Thoracic aorta (tissue), 2 donors: ENCODE results near the gene MNX1. TPM values are rescaled to one million over a fixed set of nuclear protein-coding genes. Genes with fewer than 3 reads are reported as not detected.

Source experiments
- ATAC-seq: fragments of 150-250 bp; one replicate; pipeline ENCODE4 v1.8.0; 2017; ENCODE audit warnings: low read depth; ENCODE audit not compliant: insufficient number of reproducible peaks, low FRiP score
- DNase-seq: peaks from one replicate; pipeline ENCODE4 v3.0.0-alpha.2; 2020; ENCODE audit warnings: low spot score
- H3K27ac ChIP-seq, 2 donors: fragments of 200-600 bp; sonication (generic); 1 replicate in 1 of 2; 2 replicates in 1 of 2; pipeline ENCODE4 v1.5.1; 2016; ENCODE audit warnings: mild to moderate bottlenecking in 2 of 2, moderate library complexity in 2 of 2
- H3K27me3 ChIP-seq: fragments of 200-600 bp; sonication (generic); replicated peaks from 2 replicates; pipeline ENCODE4 v1.6.0; 2016; ENCODE audit warnings: mild to moderate bottlenecking; ENCODE audit not compliant: insufficient read depth
- H3K36me3 ChIP-seq: fragments of 200-600 bp; sonication (generic); one replicate; pipeline ENCODE4 v1.5.1; 2016
- H3K4me1 ChIP-seq, 2 donors: fragments of 200-600 bp; sonication (generic); 1 replicate in 1 of 2; 2 replicates in 1 of 2; pipeline versions ENCODE4 v1.5.1 to v1.6.0; 2016; ENCODE audit warnings: low read depth in 2 of 2, mild to moderate bottlenecking in 1 of 2; ENCODE audit not compliant: control insufficient read depth in 1 of 2
- H3K4me3 ChIP-seq: fragments of 200-600 bp; sonication (generic); 2 replicates; pipeline ENCODE4 v1.5.1; 2016; ENCODE audit warnings: mild to moderate bottlenecking
- H3K9me3 ChIP-seq: fragments of 200-600 bp; sonication (generic); 2 replicates; pipeline ENCODE4 v1.5.1; 2016
- CTCF ChIP-seq: fragments of 200-600 bp; sonication (generic); IDR thresholded peaks from one replicate; pipeline ENCODE4 v1.5.1; 2019; ENCODE audit warnings: antibody characterized with exemption
- total RNA-seq, 2 donors: library from RNA; depleted of rRNA; stranded (reverse); fragments of >200 nt; gene quantifications; one replicate each; pipeline versions ENCODE4 v1.1.0 to v1.2.3, GENCODE V29; 2016

MNX1 gene
- total RNA-seq, 2 donors from 2014 or later = not detected

GRCh38 chr7:157013602-157014549, 3.4 kb upstream of the MNX1 start:
- peaks cover 0 to 22% of the 10 kb centered on the region in 2 donors for H3K4me1 ChIP-seq
- ATAC-seq = no peak
- no peak overlapping the region for H3K4me3 ChIP-seq
- no peaks in the 10 kb centered on the region for H3K9me3 ChIP-seq
- no peak for DNase-seq
- no peak for TF ChIP-seq CTCF
- no peaks in the 10 kb centered on the region for H3K36me3 ChIP-seq
- peaks cover 6% of the 10 kb centered on the region for H3K27me3 ChIP-seq
- no peak overlapping the region for H3K27ac ChIP-seq

GRCh38 chr7:157013101-157013500, 2.6 kb upstream of the MNX1 start:
- H3K9me3 ChIP-seq = no peaks in the 10 kb centered on the region
- ATAC-seq (no peak), DNase-seq (no peak)
- no peak overlapping the region for H3K4me3 ChIP-seq
- H3K27ac ChIP-seq = no peak overlapping the region
- H3K4me1 ChIP-seq = peaks cover 0 to 22% of the 10 kb centered on the region in 2 donors
- H3K27me3 ChIP-seq = peaks cover 13% of the 10 kb centered on the region
- no peaks in the 10 kb centered on the region for H3K36me3 ChIP-seq
- TF ChIP-seq CTCF = no peak

- ATAC-seq (no peak), DNase-seq (no peak)
- Histone ChIP-seq H3K4me1 (peaks cover 0 to 22% of the 10 kb centered on the region in 2 donors), H3K27me3 (peaks cover 15% of the 10 kb centered on the region), H3K27ac (no peak overlapping the region), H3K36me3 (no peaks in the 10 kb centered on the region), H3K9me3 (no peaks in the 10 kb centered on the region), H3K4me3 (no peak overlapping the region)
- no peak for TF ChIP-seq CTCF
These were observed 1.7 kb upstream of the MNX1 start for GRCh38 chr7:157012113-157012547.

- peaks cover 0 to 22% of the 10 kb centered on the region in 2 donors for H3K4me1 ChIP-seq
- no peak overlapping the region for H3K27ac ChIP-seq
- H3K9me3 ChIP-seq = no peaks in the 10 kb centered on the region
- DNase-seq (no peak), ATAC-seq (no peak)
- no peaks in the 10 kb centered on the region for H3K36me3 ChIP-seq
- no peak for TF ChIP-seq CTCF
- peak overlapping the region; percentile 64 for H3K4me3 ChIP-seq
- H3K27me3 ChIP-seq = peaks cover 15% of the 10 kb centered on the region
These were observed 1.1 kb upstream of the MNX1 start for GRCh38 chr7:157011333-157012112.
